ENCODE results near the gene UCP1.
A peak's percentile ranks its signal among the peaks of the same experiment; 100 is the strongest.

UCP1 gene

GRCh38 chr4:140568507-140569306 is at the start of gene UCP1:
TSS of gene UCP1 (minus strand) at chr4:140568961. CDS start at chr4:140568729, 232 bp downstream.
- TF ChIP-seq CTCF (IDR thresholded peaks at IDR 0.05): no peak
- TF ChIP-seq ZFX (IDR thresholded peaks at IDR 0.05; ENCODE audit: borderline replicate concordance): no peak
- no peak within 1 kb of the TSS for H3K27ac ChIP-seq

- H3K27ac ChIP-seq: no peak overlapping the region
- no peak for TF ChIP-seq ZFX (IDR thresholded peaks at IDR 0.05; ENCODE audit: borderline replicate concordance)
- no peak for TF ChIP-seq CTCF (IDR thresholded peaks at IDR 0.05)
Observed at GRCh38 chr4:140617499-140618248, 48.9 kb upstream of the UCP1 start.

GRCh38 chr4:140615451-140615850 is 46.7 kb upstream of the UCP1 start:
- no peak overlapping the region for H3K27ac ChIP-seq
- TF ChIP-seq ZFX (IDR thresholded peaks at IDR 0.05; ENCODE audit: borderline replicate concordance) (no peak), CTCF (IDR thresholded peaks at IDR 0.05) (no peak)

- TF ChIP-seq ZFX (IDR thresholded peaks at IDR 0.05; ENCODE audit: borderline replicate concordance): no peak
- TF ChIP-seq CTCF (IDR thresholded peaks at IDR 0.05): no peak
- H3K27ac ChIP-seq: no peak overlapping the region
Observed at GRCh38 chr4:140612357-140612756, 43.6 kb upstream of the UCP1 start.

GRCh38 chr4:140611854-140612253 is 43.1 kb upstream of the UCP1 start:
- no peak overlapping the region for H3K27ac ChIP-seq
- no peak for TF ChIP-seq CTCF (IDR thresholded peaks at IDR 0.05)
- TF ChIP-seq ZFX (IDR thresholded peaks at IDR 0.05; ENCODE audit: borderline replicate concordance): no peak

- no peak overlapping the region for H3K27ac ChIP-seq
Observed at GRCh38 chr4:140609548-140610425, 41.0 kb upstream of the UCP1 start.

More at GRCh38 chr4:140609548-140610425, 41.0 kb upstream of the UCP1 start:
- TF ChIP-seq CTCF (IDR thresholded peaks at IDR 0.05) (peak; percentile 79), ZFX (IDR thresholded peaks at IDR 0.05; ENCODE audit: borderline replicate concordance) (no peak)
